Peyer's patch (tissue), 4 donors: ENCODE data around the gene TSHB.

Source experiments
- POLR2A ChIP-seq, 2 donors: fragments of 450-650 bp; IDR thresholded peaks; one replicate each; pipeline ENCODE4 v1.5.1; 2017; ENCODE audit warnings: antibody characterized with exemption in 2 of 2, mild to moderate bottlenecking in 2 of 2, moderate library complexity in 2 of 2
- TF ChIP-seq, protein P1 (sequence below), 6 experiments: fragments of 450-650 bp in 4 of 6; fragments of 200-600 bp in 2 of 6; sonication (generic) in 1 of 6; IDR thresholded peaks; one replicate each; pipeline ENCODE4 v1.5.1; 2017 to 2019; ENCODE audit warnings: antibody characterized with exemption in 6 of 6, mild to moderate bottlenecking in 3 of 6, moderate library complexity in 1 of 6

DNA sequence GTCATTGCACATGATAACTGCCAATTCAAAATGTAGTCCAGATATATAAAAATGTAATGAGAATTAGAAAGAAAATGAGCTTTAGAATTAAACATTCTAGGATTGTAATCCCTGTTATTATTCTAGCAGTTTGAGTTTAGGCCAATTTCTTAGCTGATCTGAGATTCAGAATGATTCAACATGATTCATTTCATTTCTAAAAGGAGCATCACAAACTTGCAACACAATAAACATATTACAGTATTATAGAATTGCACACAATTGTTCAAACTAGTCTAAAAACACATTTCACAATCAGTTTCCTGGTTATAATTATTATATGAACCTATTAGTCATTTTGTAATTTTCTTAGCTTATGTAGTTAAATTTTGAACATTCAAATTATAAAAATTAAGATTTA, 43.3 kb upstream of the TSHB start:
- TF ChIP-seq, protein P1, sequence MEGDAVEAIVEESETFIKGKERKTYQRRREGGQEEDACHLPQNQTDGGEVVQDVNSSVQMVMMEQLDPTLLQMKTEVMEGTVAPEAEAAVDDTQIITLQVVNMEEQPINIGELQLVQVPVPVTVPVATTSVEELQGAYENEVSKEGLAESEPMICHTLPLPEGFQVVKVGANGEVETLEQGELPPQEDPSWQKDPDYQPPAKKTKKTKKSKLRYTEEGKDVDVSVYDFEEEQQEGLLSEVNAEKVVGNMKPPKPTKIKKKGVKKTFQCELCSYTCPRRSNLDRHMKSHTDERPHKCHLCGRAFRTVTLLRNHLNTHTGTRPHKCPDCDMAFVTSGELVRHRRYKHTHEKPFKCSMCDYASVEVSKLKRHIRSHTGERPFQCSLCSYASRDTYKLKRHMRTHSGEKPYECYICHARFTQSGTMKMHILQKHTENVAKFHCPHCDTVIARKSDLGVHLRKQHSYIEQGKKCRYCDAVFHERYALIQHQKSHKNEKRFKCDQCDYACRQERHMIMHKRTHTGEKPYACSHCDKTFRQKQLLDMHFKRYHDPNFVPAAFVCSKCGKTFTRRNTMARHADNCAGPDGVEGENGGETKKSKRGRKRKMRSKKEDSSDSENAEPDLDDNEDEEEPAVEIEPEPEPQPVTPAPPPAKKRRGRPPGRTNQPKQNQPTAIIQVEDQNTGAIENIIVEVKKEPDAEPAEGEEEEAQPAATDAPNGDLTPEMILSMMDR (IDR thresholded peaks at IDR 0.05), result no peak
- no peak for TF ChIP-seq POLR2A (IDR thresholded peaks at IDR 0.05)
